ENCODE measurements around the gene DNAJC5G.

DNA sequence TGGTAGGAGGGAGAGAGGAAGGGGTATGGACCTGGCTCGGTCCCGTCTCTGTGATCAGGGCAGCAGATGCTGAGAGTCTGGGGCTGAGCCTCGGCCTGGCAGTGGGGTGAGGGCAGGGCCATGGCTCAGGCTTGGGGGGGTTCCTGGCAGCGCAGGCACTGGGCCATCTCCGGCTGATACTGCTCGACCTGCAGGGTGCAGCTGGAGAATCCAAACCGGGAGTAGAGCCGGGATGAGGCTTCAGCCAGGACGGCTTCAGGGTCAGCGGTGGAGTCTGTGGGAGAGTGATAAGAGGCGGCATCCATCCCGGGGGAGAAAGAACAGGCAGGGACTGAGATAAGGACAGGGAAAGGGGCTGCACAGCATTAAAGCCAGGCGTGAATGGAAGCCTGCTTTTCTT is 20.0 kb upstream of the DNAJC5G start:
- no peak for TF ChIP-seq EZH2 (IDR thresholded peaks at IDR 0.05; ENCODE audit: borderline replicate concordance, insufficient read depth, low read depth, low read length, poor library complexity, severe bottlenecking)
- TF ChIP-seq, protein P1, sequence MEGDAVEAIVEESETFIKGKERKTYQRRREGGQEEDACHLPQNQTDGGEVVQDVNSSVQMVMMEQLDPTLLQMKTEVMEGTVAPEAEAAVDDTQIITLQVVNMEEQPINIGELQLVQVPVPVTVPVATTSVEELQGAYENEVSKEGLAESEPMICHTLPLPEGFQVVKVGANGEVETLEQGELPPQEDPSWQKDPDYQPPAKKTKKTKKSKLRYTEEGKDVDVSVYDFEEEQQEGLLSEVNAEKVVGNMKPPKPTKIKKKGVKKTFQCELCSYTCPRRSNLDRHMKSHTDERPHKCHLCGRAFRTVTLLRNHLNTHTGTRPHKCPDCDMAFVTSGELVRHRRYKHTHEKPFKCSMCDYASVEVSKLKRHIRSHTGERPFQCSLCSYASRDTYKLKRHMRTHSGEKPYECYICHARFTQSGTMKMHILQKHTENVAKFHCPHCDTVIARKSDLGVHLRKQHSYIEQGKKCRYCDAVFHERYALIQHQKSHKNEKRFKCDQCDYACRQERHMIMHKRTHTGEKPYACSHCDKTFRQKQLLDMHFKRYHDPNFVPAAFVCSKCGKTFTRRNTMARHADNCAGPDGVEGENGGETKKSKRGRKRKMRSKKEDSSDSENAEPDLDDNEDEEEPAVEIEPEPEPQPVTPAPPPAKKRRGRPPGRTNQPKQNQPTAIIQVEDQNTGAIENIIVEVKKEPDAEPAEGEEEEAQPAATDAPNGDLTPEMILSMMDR (IDR thresholded peaks at IDR 0.05): no peak

All from B cell (primary cell).